Measurements from ENCODE around the gene GNA12.

GRCh38 chr7:2821161-2821841 lies 22.8 kb downstream of the GNA12 start:
- TF ChIP-seq RAD21 (IDR thresholded peaks at IDR 0.05; ENCODE audit: low read depth): no peak
- TF ChIP-seq CEBPB (IDR thresholded peaks at IDR 0.05): no peak
- no peak for TF ChIP-seq USF1 (IDR thresholded peaks at IDR 0.05)
- no peak for TF ChIP-seq EP300 (IDR thresholded peaks at IDR 0.05; ENCODE audit: borderline replicate concordance)
- TF ChIP-seq MAX (IDR thresholded peaks at IDR 0.05): no peak
- TF ChIP-seq REST (IDR thresholded peaks at IDR 0.05; ENCODE audit: low read depth): no peak
- no peak for TF ChIP-seq TEAD4 (IDR thresholded peaks at IDR 0.05)
- TF ChIP-seq CREB1 (IDR thresholded peaks at IDR 0.05; ENCODE audit: low read depth): no peak
- no peak for TF ChIP-seq EGR1 (IDR thresholded peaks at IDR 0.05)
- no peak for TF ChIP-seq TAF1 (IDR thresholded peaks at IDR 0.05; ENCODE audit: low read depth)
- no peak for TF ChIP-seq NFIC (IDR thresholded peaks at IDR 0.05)

Measured in Ishikawa (cell line).